H1 (cell line): ENCODE data around the gene PPP1R15B. TPM values are rescaled to one million over a fixed set of nuclear protein-coding genes. Genes with fewer than 3 reads are reported as not detected.

Experiments
- CTCF ChIA-PET: fragments of 300-600 bp; sonication (Branson Sonifier 250); formaldehyde crosslinking; loops from one replicate; lab custom pipeline; 2021; ENCODE audit not compliant: partially characterized antibody; lab: Charles Lee
- POLR2A ChIA-PET: fragments of 300-600 bp; sonication (Branson Sonifier 250); formaldehyde crosslinking; loops from one replicate; lab custom pipeline; 2021; ENCODE audit warnings: inconsistent platforms; ENCODE audit not compliant: partially characterized antibody; lab: Charles Lee
- DNase-seq, 2 experiments: peaks; one replicate each; pipeline versions ENCODE4 v3.0.0 to v3.0.0-alpha.2; 2010 to 2022; ENCODE audit warnings: low spot score in 2 of 2, low read depth in 1 of 2, mixed read lengths in 1 of 2
- FAIRE-seq: peaks from 2 replicates; lab custom pipeline; 2011; peaks lifted over from hg19 to GRCh38; lab: Jason Lieb, UNC
- H2AFZ ChIP-seq: 2 replicates; pipeline ENCODE4 v1.8.1; 2012; ENCODE audit warnings: low read length, inconsistent platforms
- H2AK5ac ChIP-seq: 2 replicates; pipeline ENCODE4 v1.6.1; 2013; ENCODE audit warnings: low read depth, low read length
- H2BK120ac ChIP-seq: replicated peaks from 2 replicates; pipeline ENCODE3; 2013; ENCODE audit warnings: low read depth, low read length, inconsistent platforms
- H2BK12ac ChIP-seq: 2 replicates; pipeline ENCODE4 v1.6.1; 2013; ENCODE audit warnings: low read depth, low read length
- H2BK15ac ChIP-seq: 2 replicates; pipeline ENCODE4 v1.6.1; 2013; ENCODE audit warnings: low read length
- H2BK20ac ChIP-seq: 2 replicates; pipeline ENCODE4 v1.6.1; 2013; ENCODE audit warnings: low read length
- H2BK5ac ChIP-seq: 2 replicates; pipeline ENCODE4 v1.6.1; 2013; ENCODE audit warnings: low read depth, low read length
- H3K14ac ChIP-seq: 2 replicates; pipeline ENCODE4 v1.6.1; 2013; ENCODE audit warnings: inconsistent platforms; ENCODE audit not compliant: insufficient read length
- H3K18ac ChIP-seq: 2 replicates; pipeline ENCODE4 v1.6.1; 2013; ENCODE audit warnings: low read length; ENCODE audit errors: extremely low read depth
- H3K23ac ChIP-seq: 2 replicates; pipeline ENCODE4 v1.6.1; 2013; ENCODE audit warnings: inconsistent platforms; ENCODE audit not compliant: insufficient read length
- H3K23me2 ChIP-seq: 2 replicates; pipeline ENCODE4 v1.6.1; 2013; ENCODE audit warnings: low read depth, low read length
- H3K27ac ChIP-seq: 2 replicates; pipeline ENCODE4 v1.6.1; 2011; ENCODE audit warnings: low read depth, low read length, inconsistent platforms
- H3K27me3 ChIP-seq, 4 experiments: replicated peaks in 1 of 4; 1 replicate in 1 of 4; 2 replicates in 3 of 4; pipeline versions ENCODE4 v1.6.1 to v1.8.1; 2011 to 2013; ENCODE audit warnings: low read length in 3 of 4, mild to moderate bottlenecking in 3 of 4, inconsistent platforms in 2 of 4, mixed read lengths in 2 of 4, moderate library complexity in 1 of 4; ENCODE audit not compliant: control insufficient read depth in 3 of 4, insufficient read depth in 3 of 4; ENCODE audit errors: extremely low read depth in 1 of 4
- H3K36me3 ChIP-seq, 4 experiments: 2 replicates each; pipeline versions ENCODE4 v1.6.1 to v1.8.1; 2011 to 2013; ENCODE audit warnings: mild to moderate bottlenecking in 4 of 4, low read length in 3 of 4, moderate library complexity in 2 of 4, control low read depth in 1 of 4, inconsistent platforms in 1 of 4; ENCODE audit not compliant: insufficient read depth in 4 of 4, control insufficient read depth in 2 of 4
- H3K4ac ChIP-seq: replicated peaks from 2 replicates; pipeline ENCODE3; 2013; ENCODE audit warnings: low read length, low read depth, mixed read lengths, inconsistent platforms; ENCODE audit not compliant: insufficient read length
- H3K4me1 ChIP-seq, 4 experiments: replicated peaks in 1 of 4; 1 replicate in 1 of 4; 2 replicates in 3 of 4; pipeline versions ENCODE4 v1.6.1 to v1.8.1; 2011 to 2013; ENCODE audit warnings: low read length in 3 of 4, inconsistent platforms in 2 of 4, mixed read lengths in 1 of 4; ENCODE audit not compliant: insufficient read depth in 4 of 4, control insufficient read depth in 3 of 4
- H3K4me2 ChIP-seq, 2 experiments: 2 replicates each; pipeline versions ENCODE4 v1.6.1 to v1.8.1; 2011 to 2013; ENCODE audit warnings: low read depth in 2 of 2, low read length in 2 of 2, control low read depth in 1 of 2, inconsistent platforms in 1 of 2, mild to moderate bottlenecking in 1 of 2; ENCODE audit not compliant: insufficient read depth in 1 of 2
- H3K4me3 ChIP-seq, 4 experiments: fragments of 200-600, 300-600 bp in 1 of 4; sonication (generic), shearing (Covaris generic), sonication (Bioruptor Twin) in 1 of 4; 2 replicates each; pipeline versions ENCODE4 v1.5.1 to v1.8.1; 2011 to 2016; ENCODE audit warnings: low read length in 4 of 4, low read depth in 3 of 4, control low read depth in 2 of 4, inconsistent platforms in 2 of 4, mild to moderate bottlenecking in 2 of 4, mixed read lengths in 1 of 4, moderate library complexity in 1 of 4; ENCODE audit not compliant: insufficient read depth in 2 of 4; ENCODE audit errors: extremely low read depth in 1 of 4
- H3K56ac ChIP-seq: replicated peaks from 2 replicates; pipeline ENCODE3; 2013; ENCODE audit warnings: low read depth, mild to moderate bottlenecking, mixed read lengths, low read length, inconsistent platforms; ENCODE audit not compliant: insufficient read length
- H3K79me1 ChIP-seq: 2 replicates; pipeline ENCODE4 v1.6.1; 2013; ENCODE audit warnings: low read depth, low read length, control low read depth
- H3K79me2 ChIP-seq, 2 experiments: 2 replicates each; pipeline versions ENCODE4 v1.6.1 to v1.8.1; 2012 to 2013; ENCODE audit warnings: low read length in 2 of 2, mild to moderate bottlenecking in 2 of 2, inconsistent platforms in 1 of 2; ENCODE audit not compliant: insufficient read depth in 2 of 2, control insufficient read depth in 1 of 2
- H3K9ac ChIP-seq, 4 experiments: replicated peaks in 1 of 4; 1 replicate in 1 of 4; 2 replicates in 3 of 4; pipeline versions ENCODE4 v1.6.1 to v1.8.1; 2011 to 2013; ENCODE audit warnings: low read depth in 3 of 4, low read length in 3 of 4, control low read depth in 2 of 4, mild to moderate bottlenecking in 2 of 4, moderate library complexity in 2 of 4, inconsistent platforms in 1 of 4; ENCODE audit errors: extremely low read depth in 1 of 4
- H3K9me3 ChIP-seq, 2 experiments: 2 replicates each; pipeline versions ENCODE4 v1.6.1 to v1.8.1; 2012 to 2013; ENCODE audit warnings: mild to moderate bottlenecking in 2 of 2, moderate library complexity in 2 of 2, control low read depth in 1 of 2, inconsistent platforms in 1 of 2, low read depth in 1 of 2, low read length in 1 of 2, mixed read lengths in 1 of 2; ENCODE audit not compliant: insufficient read depth in 2 of 2
- H4K20me1 ChIP-seq, 2 experiments: replicated peaks in 1 of 2; 2 replicates each; pipeline versions ENCODE3 to v1.8.1; 2011 to 2013; ENCODE audit warnings: inconsistent platforms in 2 of 2, low read length in 2 of 2, mild to moderate bottlenecking in 1 of 2; ENCODE audit not compliant: insufficient read depth in 2 of 2, control insufficient read depth in 1 of 2
- H4K5ac ChIP-seq: 2 replicates; pipeline ENCODE4 v1.6.1; 2013; ENCODE audit warnings: low read length, low read depth, mixed read lengths, inconsistent platforms; ENCODE audit not compliant: insufficient read length
- H4K8ac ChIP-seq: 2 replicates; pipeline ENCODE4 v1.8.0; 2013; ENCODE audit warnings: mild to moderate bottlenecking, moderate library complexity, low read length, inconsistent platforms; ENCODE audit not compliant: insufficient read depth; ENCODE audit errors: extremely low read depth
- H4K91ac ChIP-seq: replicated peaks from 2 replicates; pipeline ENCODE3; 2013; ENCODE audit warnings: low read length, mixed read lengths, inconsistent platforms; ENCODE audit not compliant: insufficient read length
- HDAC2 ChIP-seq, 2 experiments: fragments of 300-600 bp in 1 of 2; sonication (generic) in 1 of 2; IDR thresholded peaks; 2 replicates each; pipeline ENCODE4 v1.6.1; 2011 to 2012; ENCODE audit warnings: low read depth in 2 of 2, low read length in 2 of 2, mild to moderate bottlenecking in 2 of 2, moderate library complexity in 2 of 2, borderline replicate concordance in 1 of 2, inconsistent platforms in 1 of 2
- POLR2A ChIP-seq, 2 experiments: IDR thresholded peaks; 1 replicate in 1 of 2; 2 replicates in 1 of 2; pipeline ENCODE4 v1.6.1; 2011; ENCODE audit warnings: low read depth in 2 of 2, low read length in 2 of 2, mild to moderate bottlenecking in 2 of 2; ENCODE audit errors: control extremely low read depth in 1 of 2
- WGBS, 2 experiments: shearing (Covaris generic) in 1 of 2; methylation state at CpG; one replicate each; pipeline versions ENCODE4 v1.1.6 to v1.1.7; 2013 to 2015; ENCODE audit warnings: low lambda C conversion rate in 2 of 2, mixed read lengths in 2 of 2, inconsistent platforms in 1 of 2, low coverage in 1 of 2, missing lambda C conversion rate in 1 of 2; ENCODE audit not compliant: insufficient replicate concordance in 2 of 2, insufficient coverage in 1 of 2, insufficient read length in 1 of 2; ENCODE audit errors: extremely low coverage in 1 of 2, missing lambda C conversion rate in 1 of 2; 5-methylcytosine and 5-hydroxymethylcytosine counted together
- polyA plus RNA-seq, 7 experiments: library from polyadenylated mRNA; depleted of rRNA in 3 of 7; stranded (reverse) in 5 of 7; unstranded in 2 of 7; fragments of >200 nt in 5 of 7; fragments of 200-250 nt in 2 of 7; gene quantifications; 1 replicate in 5 of 7; 2 replicates in 1 of 7; 4 replicates in 1 of 7; pipeline versions ENCODE4 v1.2.1 to v1.2.3, GENCODE V29; 2011 to 2013; ENCODE audit warnings: missing spikeins in 2 of 7, mixed read lengths in 2 of 7
- total RNA-seq: library from RNA; stranded (reverse); fragmentation: NEBNext Ultra II Directional; extraction: Animal tissue kit (Norgen Biotek cat#: 25700); gene quantifications from 2 replicates; pipeline ENCODE4 v1.2.1, GENCODE V29; 2021

Gene PPP1R15B
- total and polyA plus RNA-seq, 2 of the 8 experiments (the other 6 are each of a cell fraction or from before 2014, with no cell fraction given): 14.4 to 72.2 TPM

DNA sequence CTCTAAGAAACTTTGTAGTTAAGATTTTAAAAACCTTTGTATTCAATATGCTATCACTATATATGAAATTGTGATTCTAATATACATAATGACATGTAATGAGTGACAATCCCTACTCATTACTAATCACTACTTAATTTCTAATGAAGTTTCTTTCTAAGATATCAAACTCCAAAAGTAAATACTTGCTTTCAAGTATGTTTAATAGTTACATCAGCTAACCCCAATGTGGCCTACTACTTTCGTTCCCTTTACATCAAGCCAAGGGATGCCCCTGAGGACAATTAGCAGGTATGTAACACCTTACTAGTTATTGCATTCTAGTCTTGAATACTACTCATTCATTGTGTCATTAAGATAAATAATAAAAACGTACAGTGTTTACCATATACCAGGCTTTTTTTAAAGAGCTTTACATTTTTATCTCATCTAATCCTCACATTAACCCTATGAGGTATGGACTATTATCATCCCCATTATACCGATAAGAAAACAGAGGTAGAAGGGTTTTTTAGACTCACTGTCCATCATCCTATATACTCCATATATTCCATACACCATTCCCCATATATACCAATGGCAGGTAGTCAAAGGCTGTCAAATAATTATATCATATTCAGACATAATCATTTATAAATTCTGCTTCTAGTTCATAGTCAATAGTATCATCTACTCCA is 4.2 kb downstream of the PPP1R15B start:
- no peak overlapping the region for H4K5ac ChIP-seq
- peaks cover 28 to 41% of the 10 kb centered on the region in 2 experiments for H4K20me1 ChIP-seq
- H2BK15ac ChIP-seq: no peak overlapping the region
- 22% methylated on average over 3 of the region's 3 CpGs; no CpG with 5 or more reads in 1 of the 2 experiments for WGBS, 2 experiments
- no peak overlapping the region for H2AK5ac ChIP-seq
- H3K27ac ChIP-seq: no peak overlapping the region
- no peak for TF ChIP-seq POLR2A (IDR thresholded peaks at IDR 0.05; ENCODE audit: control extremely low read depth in 1 of 2, low read depth in 2 of 2, low read length in 2 of 2)
- TF ChIP-seq HDAC2 (IDR thresholded peaks at IDR 0.05; ENCODE audit: borderline replicate concordance in 1 of 2, low read depth in 2 of 2, low read length in 2 of 2): 0 out of 4 replicates have a peak, but pooled peaks of 1 of the 2 experiments have one; percentile 35
- FAIRE-seq: no peak
- DNase-seq: no peak
- H2BK20ac ChIP-seq: no peak overlapping the region
- no peak overlapping the region for H3K56ac ChIP-seq
- ChIA-PET POLR2A (interaction anchor here (0.7 to 4.5 kb wide), 7 partner anchors 8 to 152 kb away, joined by 3 to 30 read pairs (median 3); partner anchors contain the start of gene PLEKHA6), CTCF (interaction anchor here (0.7 to 4.5 kb wide), 9 partner anchors 9 to 96 kb away, joined by 3 to 36 read pairs (median 4); no protein-coding TSS in a partner anchor)
- peaks cover 19% of the 10 kb centered on the region for H3K23me2 ChIP-seq
- peaks cover 2% of the 10 kb centered on the region; the same call in 1 of the 2 replicates for H3K79me1 ChIP-seq
- no peak overlapping the region for H2BK5ac ChIP-seq
- H3K9me3 ChIP-seq: no peaks in the 10 kb centered on the region
- H3K4me2 ChIP-seq: peak overlapping the region; percentile 95 to 96
- no peak overlapping the region for H2BK12ac ChIP-seq
- no peak overlapping the region for H4K91ac ChIP-seq
- no peak overlapping the region for H3K23ac ChIP-seq
- H2BK120ac ChIP-seq: no peak overlapping the region
- no peak overlapping the region for H3K9ac ChIP-seq
- peaks cover 14 to 54% (median 18%) of the 10 kb centered on the region in 4 experiments for H3K36me3 ChIP-seq
- H4K8ac ChIP-seq: no peak overlapping the region
- peaks cover 0 to 2% (median 0%) of the 10 kb centered on the region in 4 experiments; a peak in 3 of 7 replicates for H3K4me1 ChIP-seq
- H3K18ac ChIP-seq: no peak overlapping the region
- no peak overlapping the region for H2AFZ ChIP-seq
- no peak overlapping the region for H3K14ac ChIP-seq
- H3K79me2 ChIP-seq: peaks cover 44 to 87% of the 10 kb centered on the region in 2 experiments
- no peak overlapping the region for H3K4ac ChIP-seq
- H3K4me3 ChIP-seq: peak overlapping the region; percentile 63 to 97 (median 95)
- no peaks in the 10 kb centered on the region for H3K27me3 ChIP-seq
